DMS153 treated with DMSO at 0.1 percent for 48 hours (cell line): Measurements from ENCODE around the gene DHRS2.

Experiments
- DNase-seq: peaks from one replicate; lab custom pipeline; 2025; ENCODE audit not compliant: unreplicated experiment; lab: John Stamatoyannopoulos, UW

DHRS2 gene

GRCh38 chr14:23645812-23646647, 9.9 kb downstream of the DHRS2 start:
- DNase-seq: no peak

DNA sequence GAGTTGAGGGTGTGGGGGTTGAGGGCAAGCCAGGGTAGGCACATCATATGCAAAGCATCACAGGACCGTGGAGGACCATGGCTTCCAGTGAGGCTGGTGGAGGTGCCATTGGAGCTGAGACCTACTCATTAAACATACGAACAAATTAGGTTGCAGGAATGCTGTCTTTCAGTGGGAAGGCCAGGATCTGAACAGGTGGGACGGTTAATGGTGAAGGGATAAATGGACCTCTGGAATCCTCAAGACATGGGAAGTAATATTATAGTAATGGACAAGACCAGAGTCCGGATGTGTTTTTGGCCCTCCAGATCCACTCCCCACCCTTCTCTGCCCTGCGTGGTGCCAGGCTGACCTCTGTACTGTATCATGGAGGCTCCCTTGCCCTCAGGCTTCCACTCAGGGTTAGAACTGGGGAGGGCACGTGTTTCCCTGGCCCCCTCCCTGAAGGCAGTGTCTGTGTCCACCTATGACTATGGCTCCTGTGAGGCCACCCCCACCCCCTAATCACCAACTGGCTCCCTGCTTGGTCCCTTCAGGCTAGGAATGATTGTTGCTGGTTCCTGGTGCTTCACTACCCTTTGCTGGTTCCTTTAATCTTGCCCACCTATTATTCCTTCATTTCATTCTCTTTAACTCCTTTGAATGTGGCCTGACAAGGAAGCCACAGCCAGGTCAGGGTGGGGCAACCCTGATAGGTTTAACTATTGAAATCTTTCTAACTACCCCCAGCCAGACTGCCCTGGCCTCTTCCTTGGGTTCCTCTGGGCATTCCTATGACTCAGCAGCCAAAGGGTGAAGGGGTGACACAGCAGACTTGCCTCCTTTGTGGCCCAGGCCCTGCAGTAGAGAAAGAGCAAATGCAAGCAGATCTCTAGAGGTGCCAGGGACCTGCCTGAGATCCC, 10.7 kb downstream of the DHRS2 start:
- no peak for DNase-seq

DNA sequence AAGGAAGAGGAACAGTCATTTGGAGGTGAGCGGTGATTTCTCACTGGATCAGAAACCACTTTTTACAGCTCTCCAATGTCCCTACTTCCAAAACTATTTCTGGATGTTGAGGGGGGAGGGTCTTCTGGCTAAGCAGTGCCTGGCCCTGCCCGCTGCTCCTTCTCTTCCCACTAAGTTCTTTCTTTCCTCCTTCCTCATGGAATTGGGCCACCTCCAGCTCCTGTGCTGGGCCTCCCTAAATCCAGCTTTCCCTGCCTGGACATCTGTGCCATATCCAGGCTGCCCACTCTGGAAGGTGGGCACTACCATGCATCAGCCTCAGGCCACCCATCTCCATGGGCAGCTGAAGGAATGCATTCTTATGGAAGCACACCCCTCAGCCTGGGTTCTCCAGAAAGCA, 11.5 kb downstream of the DHRS2 start:
- no peak for DNase-seq

- DNase-seq: no peak
These were observed 12.7 kb downstream of the DHRS2 start for GRCh38 chr14:23648764-23649460.

GRCh38 chr14:23650506-23650905, 14.3 kb downstream of the DHRS2 start:
- no peak for DNase-seq

DNA sequence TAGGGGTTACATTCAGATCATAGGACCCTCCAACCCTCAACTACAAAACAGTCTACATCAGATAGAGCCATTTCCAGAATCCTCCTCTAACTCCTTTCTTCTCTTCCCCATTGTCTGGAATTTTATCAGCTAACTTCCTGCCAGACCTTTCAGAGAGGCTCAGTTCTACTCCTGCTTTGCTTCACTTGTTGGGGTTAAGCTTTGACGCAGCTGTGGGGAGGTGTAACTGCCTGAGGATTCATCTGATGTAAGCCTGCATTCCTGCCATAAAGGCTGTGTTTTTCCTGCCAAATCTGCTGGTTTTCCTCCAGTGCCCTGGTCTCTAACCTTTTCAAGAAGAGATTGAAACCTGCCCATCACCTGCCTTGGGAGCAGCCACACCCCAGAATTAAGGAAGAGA, 16.9 kb downstream of the DHRS2 start:
- DNase-seq: no peak

- DNase-seq: no peak
These were observed 18.1 kb downstream of the DHRS2 start for GRCh38 chr14:23654231-23654630.

DNA sequence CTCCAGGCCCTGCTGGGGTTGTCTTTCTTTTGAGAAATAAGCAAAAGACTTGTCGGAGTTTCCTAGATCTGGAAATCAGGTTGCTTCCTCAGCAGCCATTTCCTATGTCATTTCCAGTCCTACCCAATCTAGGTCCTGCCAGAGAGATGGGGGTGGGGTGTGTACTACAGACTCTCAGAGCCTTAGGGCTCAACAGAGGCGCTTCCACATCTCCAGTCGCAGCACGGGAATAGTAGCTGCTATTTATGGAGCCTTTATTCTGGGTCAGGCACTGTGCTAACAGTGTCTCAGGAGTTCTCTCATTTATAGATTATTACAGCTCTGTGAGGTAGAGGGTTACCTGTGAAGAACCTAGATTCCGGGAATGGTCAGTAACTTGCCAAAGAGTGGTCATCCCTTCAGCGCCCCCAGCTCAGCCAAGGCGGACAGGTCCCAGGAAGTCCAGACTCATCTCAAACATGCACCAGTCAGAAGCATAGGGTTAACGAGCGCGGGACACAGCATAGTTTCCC, 21.9 kb downstream of the DHRS2 start:
- DNase-seq: no peak

DNA sequence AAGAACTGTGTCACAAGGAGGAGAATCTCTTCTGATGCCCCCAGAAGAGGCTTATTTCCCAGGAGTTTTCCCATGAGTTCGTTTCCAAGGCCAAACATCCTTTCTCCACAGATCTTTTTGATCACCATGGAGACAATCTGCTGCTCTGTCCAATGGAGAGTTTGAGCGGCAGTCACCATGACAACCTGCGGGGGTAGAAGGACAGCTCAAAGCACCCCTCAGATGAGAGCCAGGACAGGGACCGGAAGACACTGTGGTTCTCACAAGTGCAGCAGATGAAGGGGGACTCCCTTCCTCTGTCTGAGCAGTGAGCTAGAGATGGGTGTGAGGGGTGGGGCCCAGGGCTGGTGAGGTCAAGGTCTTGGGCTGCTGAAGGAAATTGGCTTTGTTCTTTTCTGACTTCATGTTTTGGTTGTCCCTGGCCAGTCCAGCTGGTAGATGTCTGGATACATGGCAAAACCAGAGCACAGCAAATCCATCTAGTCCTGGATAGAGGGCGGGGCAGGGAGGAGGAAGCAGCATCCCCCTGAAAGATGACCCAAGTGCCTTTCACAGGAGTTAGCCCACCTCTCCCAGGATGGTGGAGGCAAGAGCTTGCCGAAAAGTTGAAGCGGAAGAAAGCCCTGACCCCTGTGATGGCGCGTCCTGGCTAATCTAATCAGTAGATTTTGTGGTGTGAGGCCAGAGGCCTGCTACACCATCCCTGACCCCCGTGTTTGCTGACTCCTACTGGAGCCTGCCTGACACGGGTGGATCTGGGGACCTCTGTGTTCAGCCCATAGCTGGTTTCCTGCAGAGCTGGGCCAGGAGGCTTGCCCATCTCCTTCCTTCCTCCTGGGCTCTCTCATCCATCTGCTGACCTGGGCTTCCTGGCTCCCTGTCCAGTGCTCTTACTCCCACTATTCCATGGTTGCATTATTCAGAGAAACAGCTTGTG, 24.4 kb downstream of the DHRS2 start:
- DNase-seq: no peak

- DNase-seq: no peak
These were observed 25.4 kb downstream of the DHRS2 start for GRCh38 chr14:23661542-23661941.

DNA sequence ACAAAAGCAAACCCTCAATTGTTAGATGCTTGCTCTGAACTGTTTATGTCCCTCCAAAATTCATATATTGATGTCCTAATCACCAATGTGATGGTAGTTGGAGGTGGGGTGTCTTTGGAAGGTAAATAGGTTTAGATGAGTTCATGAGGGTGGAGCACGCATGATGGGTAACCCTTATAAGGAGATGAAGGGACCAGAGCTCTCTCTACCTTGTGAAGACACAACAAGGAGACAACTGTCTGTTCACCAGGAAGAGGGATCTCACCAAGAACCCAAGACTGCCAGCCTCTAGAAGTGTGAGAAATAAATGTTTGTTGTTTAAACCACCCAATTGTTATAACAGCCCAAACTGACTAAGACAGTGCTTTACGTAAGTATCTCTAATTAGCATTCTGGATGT, 27.0 kb downstream of the DHRS2 start:
- no peak for DNase-seq

- no peak for DNase-seq
These were observed 27.5 kb downstream of the DHRS2 start for GRCh38 chr14:23663711-23664110.

GRCh38 chr14:23664207-23664885, 28.2 kb downstream of the DHRS2 start:
- no peak for DNase-seq

DNA sequence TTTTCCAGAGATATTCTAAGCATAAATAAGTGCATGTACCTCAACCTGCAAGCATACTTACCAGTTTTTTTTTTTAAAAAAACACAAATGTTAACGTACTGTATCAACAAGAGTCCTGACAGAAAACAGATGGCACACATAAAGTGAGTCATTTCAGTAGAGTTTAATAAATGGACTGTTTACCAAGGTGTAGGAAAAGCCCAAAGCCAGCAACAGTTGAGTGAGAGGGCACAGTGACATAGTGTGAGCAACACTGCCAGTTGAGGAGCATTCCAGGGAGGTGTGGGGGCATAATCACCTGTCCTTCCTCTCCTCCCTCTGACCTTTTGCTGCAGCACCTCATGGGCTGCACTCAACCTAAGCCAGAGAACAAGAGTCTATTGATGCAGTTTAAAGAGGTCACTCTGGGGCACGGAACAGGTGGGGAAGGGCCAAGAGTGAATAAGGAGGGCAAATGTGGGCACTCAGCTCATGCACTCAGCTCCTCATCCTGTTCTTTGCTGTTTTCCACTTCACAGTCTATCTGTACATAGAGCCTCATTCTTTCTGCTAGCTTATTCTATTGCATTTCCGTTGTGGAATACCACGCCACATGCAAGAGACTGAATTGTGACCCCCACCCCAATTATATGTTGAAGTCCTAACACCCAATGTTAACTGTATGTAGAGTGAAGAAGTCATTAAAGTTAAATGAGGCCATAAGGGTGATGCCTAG, 29.3 kb downstream of the DHRS2 start:
- no peak for DNase-seq

DNA sequence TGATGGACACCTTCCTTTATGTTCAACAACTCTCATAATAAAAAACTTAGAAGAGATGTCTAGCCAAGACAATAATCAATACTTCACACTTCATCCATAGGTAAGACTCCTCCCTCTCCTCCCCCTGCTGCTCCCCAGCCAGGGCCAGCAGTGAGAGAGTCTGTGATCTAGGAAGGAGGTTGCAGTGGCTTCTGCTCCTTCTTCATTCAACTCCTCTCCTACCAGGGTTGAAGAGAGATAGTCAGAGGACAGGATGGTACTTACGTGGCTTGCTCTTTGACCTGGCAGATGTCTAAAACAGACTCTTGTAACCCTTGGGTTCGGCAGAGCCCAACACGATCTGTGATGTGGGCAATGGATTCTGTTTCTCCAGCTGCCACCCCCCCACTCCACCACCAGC, 31.0 kb downstream of the DHRS2 start:
- DNase-seq: no peak

DNA sequence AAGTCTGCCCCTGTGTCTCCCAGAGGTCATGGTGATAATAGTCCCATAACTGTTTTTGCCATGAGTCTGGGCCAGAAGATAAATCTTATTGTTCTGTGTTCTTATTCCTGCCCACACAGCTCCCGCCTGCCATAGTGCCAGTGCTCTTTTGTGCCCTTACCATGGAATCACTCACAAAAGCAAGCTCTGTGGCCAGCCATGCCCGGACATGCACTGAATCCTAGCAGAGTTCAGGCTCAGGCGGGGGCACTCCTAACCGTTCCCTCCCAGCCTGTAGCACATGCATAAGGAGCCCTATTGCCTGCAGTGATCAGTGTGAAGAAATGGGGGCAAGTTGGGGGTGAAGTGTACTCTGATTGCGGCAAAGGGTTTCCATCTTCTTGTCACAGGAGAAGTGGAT, 33.3 kb downstream of the DHRS2 start:
- no peak for DNase-seq

- DNase-seq: no peak
These were observed 34.3 kb downstream of the DHRS2 start for GRCh38 chr14:23670481-23670880.

GRCh38 chr14:23672200-23672599, 36.0 kb downstream of the DHRS2 start:
- no peak for DNase-seq

GRCh38 chr14:23675337-23675736, 39.2 kb downstream of the DHRS2 start:
- DNase-seq: no peak
